ENCODE results near the gene SLCO1A2.

The SLCO1A2 gene

DNA sequence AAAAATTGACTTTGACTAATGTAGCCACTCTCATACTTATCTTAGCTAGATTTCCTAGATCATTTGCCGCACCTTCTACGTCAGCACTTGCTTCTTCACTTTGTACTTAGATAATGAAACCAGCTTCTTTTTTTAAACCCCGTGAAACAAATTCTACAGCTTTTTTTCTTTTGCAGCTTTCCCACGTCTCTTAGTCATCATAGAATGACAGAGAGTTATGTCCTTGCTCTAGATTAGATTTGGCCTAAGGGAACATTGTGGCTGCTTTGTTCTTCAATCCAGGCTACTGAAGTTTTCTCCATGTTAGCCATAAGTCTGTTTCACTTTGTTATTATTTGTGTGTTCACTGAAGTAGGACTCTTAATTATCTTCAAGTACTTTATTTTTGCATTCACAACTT lies 94.9 kb downstream of the SLCO1A2 start:
- no peak overlapping the region for H3K4me3 ChIP-seq (ENCODE audit: low read depth, low read length)
- no peak for TF ChIP-seq MYC (IDR thresholded peaks at IDR 0.05; ENCODE audit: low read depth, low read length)
- TF ChIP-seq, protein P1, sequence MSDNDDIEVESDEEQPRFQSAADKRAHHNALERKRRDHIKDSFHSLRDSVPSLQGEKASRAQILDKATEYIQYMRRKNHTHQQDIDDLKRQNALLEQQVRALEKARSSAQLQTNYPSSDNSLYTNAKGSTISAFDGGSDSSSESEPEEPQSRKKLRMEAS (IDR thresholded peaks at IDR 0.05; ENCODE audit: low read depth, low read length), result no peak
- TF ChIP-seq POLR2A (IDR thresholded peaks at IDR 0.05; ENCODE audit: extremely low read depth, insufficient read length), result no peak
- no peak for TF ChIP-seq CTCF (IDR thresholded peaks at IDR 0.05; ENCODE audit: low read depth, low read length)
- no peak for DNase-seq (ENCODE audit: low read depth)

- H3K4me3 ChIP-seq (ENCODE audit: low read depth, low read length), result no peak overlapping the region
- DNase-seq (ENCODE audit: low read depth), result no peak
- TF ChIP-seq, protein P1 (IDR thresholded peaks at IDR 0.05; ENCODE audit: low read depth, low read length), result no peak
- TF ChIP-seq MYC (IDR thresholded peaks at IDR 0.05; ENCODE audit: low read depth, low read length), result no peak
- TF ChIP-seq POLR2A (IDR thresholded peaks at IDR 0.05; ENCODE audit: extremely low read depth, insufficient read length), result no peak
- no peak for TF ChIP-seq CTCF (IDR thresholded peaks at IDR 0.05; ENCODE audit: low read depth, low read length)
Measured at GRCh38 chr12:21234395-21234794, 100.3 kb downstream of the SLCO1A2 start.

GRCh38 chr12:21223930-21224329 lies 110.8 kb downstream of the SLCO1A2 start:
- no peak for DNase-seq (ENCODE audit: low read depth)
- no peak for TF ChIP-seq POLR2A (IDR thresholded peaks at IDR 0.05; ENCODE audit: extremely low read depth, insufficient read length)
- TF ChIP-seq, protein P1 (IDR thresholded peaks at IDR 0.05; ENCODE audit: low read depth, low read length), result no peak
- no peak for TF ChIP-seq CTCF (IDR thresholded peaks at IDR 0.05; ENCODE audit: low read depth, low read length)
- no peak for TF ChIP-seq MYC (IDR thresholded peaks at IDR 0.05; ENCODE audit: low read depth, low read length)
- no peak overlapping the region for H3K4me3 ChIP-seq (ENCODE audit: low read depth, low read length)

GRCh38 chr12:21221778-21222177 lies 112.9 kb downstream of the SLCO1A2 start:
- no peak for DNase-seq (ENCODE audit: low read depth)
- H3K4me3 ChIP-seq (ENCODE audit: low read depth, low read length), result no peak overlapping the region
- TF ChIP-seq MYC (IDR thresholded peaks at IDR 0.05; ENCODE audit: low read depth, low read length), result no peak
- TF ChIP-seq, protein P1 (IDR thresholded peaks at IDR 0.05; ENCODE audit: low read depth, low read length), result no peak
- no peak for TF ChIP-seq CTCF (IDR thresholded peaks at IDR 0.05; ENCODE audit: low read depth, low read length)
- TF ChIP-seq POLR2A (IDR thresholded peaks at IDR 0.05; ENCODE audit: extremely low read depth, insufficient read length), result no peak

- H3K4me3 ChIP-seq (ENCODE audit: low read depth, low read length), result no peak overlapping the region
- no peak for TF ChIP-seq POLR2A (IDR thresholded peaks at IDR 0.05; ENCODE audit: extremely low read depth, insufficient read length)
- TF ChIP-seq, protein P1 (IDR thresholded peaks at IDR 0.05; ENCODE audit: low read depth, low read length), result no peak
- no peak for TF ChIP-seq MYC (IDR thresholded peaks at IDR 0.05; ENCODE audit: low read depth, low read length)
- no peak for TF ChIP-seq CTCF (IDR thresholded peaks at IDR 0.05; ENCODE audit: low read depth, low read length)
- no peak for DNase-seq (ENCODE audit: low read depth)
Measured at GRCh38 chr12:21221072-21221471, 113.6 kb downstream of the SLCO1A2 start.

GRCh38 chr12:21220266-21220665 lies 114.5 kb downstream of the SLCO1A2 start:
- TF ChIP-seq CTCF (IDR thresholded peaks at IDR 0.05; ENCODE audit: low read depth, low read length) (no peak), MYC (IDR thresholded peaks at IDR 0.05; ENCODE audit: low read depth, low read length) (no peak), POLR2A (IDR thresholded peaks at IDR 0.05; ENCODE audit: extremely low read depth, insufficient read length) (no peak)
- TF ChIP-seq, protein P1 (IDR thresholded peaks at IDR 0.05; ENCODE audit: low read depth, low read length), result no peak
- DNase-seq (ENCODE audit: low read depth), result no peak
- no peak overlapping the region for H3K4me3 ChIP-seq (ENCODE audit: low read depth, low read length)
